Purkinje cell (primary cell): ENCODE results near the gene CCDC150. TPM values are rescaled to one million over a fixed set of nuclear protein-coding genes. Genes with fewer than 3 reads are reported as not detected.

Experiments used
- polyA plus RNA-seq: library from polyadenylated mRNA; unstranded; fragments of >200 nt; fragmentation: Nextera tagmentation; gene quantifications from 2 replicates; pipeline ENCODE4 v1.2.1, GENCODE V29; 2014

CCDC150 gene
- 1.6 TPM in 1 of 2 replicates, not detected in the other for polyA plus RNA-seq

DNA sequence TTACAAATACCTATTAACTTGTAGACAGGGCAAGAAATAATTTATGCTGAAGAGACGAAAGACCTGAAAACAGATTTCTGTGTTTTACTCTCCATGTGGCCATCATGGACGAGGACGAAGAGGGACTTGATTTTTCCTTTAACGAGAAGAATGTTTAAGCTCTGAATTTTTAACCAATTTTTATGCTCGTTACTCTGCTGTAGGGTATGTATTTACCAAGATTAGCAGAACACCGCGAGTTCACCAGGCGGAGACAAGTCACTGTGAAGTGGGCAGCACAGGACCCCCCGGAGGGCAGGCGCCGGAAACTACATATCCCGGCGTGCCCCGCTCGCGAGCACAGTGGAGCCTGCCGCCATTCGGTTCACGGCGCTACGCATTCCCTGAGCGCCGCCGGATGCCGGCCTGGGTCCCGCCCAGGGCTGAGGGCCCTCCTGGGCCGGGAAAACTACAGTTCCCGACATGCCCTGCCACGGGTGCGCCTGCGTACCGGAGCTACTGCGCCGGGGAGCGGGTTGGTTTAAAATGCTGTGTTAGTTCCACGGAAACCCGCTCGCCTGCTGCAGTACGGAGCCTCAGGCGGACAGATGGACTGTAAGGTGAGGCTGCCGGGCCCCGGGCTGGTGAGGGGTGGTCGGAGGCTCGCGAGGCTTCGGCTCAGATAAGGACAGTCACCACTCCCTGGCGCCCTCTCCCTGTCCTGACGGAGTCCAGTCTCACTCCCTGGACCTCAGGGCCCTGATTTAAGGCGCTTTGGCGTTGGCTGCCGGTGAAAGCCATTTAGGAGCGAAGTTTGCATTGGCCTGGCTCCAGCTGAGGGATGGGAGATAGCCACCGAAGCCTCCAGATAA lies at the start of gene CCDC150:
CCDC150 (plus strand) TSS at position 536 of the 851 bp plus-strand sequence; CDS start at position 588, 52 bp downstream.

DNA sequence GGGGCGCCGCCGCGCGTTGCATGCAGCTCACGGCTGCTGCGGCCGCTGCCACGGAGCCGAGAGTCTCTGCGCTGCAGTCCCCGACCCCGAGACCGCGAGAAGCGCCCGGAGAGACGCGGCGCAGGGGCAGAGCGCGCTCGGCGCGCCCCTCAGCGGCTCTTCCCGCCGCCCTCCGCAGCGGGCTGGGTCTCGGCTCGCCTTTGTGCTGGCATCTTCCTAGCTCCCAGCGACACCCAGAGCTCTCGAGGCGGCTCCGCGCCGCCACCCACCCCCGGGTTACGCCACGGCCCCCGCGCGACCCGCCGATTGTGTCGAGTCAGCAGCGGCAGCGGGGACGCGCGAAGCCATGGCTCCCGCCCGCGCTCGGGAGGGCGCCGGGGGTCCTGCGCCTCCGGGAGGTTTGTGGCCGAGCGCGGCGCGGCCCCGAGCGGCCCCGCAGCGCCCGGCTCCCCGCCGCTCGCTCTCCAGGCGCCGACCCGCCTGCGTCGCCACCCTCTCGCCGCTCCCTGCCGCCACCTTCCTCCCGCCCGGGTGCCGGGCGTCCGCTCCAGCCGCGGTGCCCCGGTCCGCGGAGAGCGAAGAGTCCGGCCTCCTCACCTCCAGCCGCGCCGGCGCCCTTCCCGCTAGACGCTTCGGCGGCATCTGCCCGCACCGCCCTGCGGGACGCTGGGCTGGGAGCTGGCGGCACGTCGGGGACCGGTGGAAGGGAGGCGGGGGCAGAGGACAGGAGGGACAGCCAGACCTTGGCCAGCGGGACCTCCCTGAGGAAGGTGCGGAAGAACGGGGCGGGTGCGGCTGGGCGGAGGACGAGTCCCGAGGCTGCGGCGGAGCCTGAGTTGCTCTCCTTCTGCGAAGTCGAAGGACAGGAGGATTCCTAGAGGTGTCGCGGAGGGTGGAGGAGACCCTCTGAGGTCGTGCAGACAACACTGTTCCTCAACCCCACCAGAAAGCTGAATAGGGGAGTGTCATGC lies 46.3 kb upstream of the CCDC150 start, which contains the start of gene HECW2:
HECW2 (minus strand) TSS at position 644 of the 971 bp plus-strand sequence.

Other genes with a start within 250 kb of the CCDC150 start
- gene HECW2, start 46.2 kb upstream of the CCDC150 start, polyA plus RNA-seq = 23.5 and 30.4 TPM in 2 replicates
- 44.6 and 65.6 TPM in 2 replicates for gene GTF3C3, start 160.0 kb downstream of the CCDC150 start, polyA plus RNA-seq
- gene C2orf66, start 169.6 kb downstream of the CCDC150 start, polyA plus RNA-seq = 1.8 TPM in 1 of 2 replicates, not detected in the other